ENCODE results near the gene PIM3. TPM values are rescaled to one million over a fixed set of nuclear protein-coding genes. Genes with fewer than 3 reads are reported as not detected.

The PIM3 gene
- total and polyA plus RNA-seq, 4 donors = 14.5 to 44.0 (median 28.1) TPM

DNA sequence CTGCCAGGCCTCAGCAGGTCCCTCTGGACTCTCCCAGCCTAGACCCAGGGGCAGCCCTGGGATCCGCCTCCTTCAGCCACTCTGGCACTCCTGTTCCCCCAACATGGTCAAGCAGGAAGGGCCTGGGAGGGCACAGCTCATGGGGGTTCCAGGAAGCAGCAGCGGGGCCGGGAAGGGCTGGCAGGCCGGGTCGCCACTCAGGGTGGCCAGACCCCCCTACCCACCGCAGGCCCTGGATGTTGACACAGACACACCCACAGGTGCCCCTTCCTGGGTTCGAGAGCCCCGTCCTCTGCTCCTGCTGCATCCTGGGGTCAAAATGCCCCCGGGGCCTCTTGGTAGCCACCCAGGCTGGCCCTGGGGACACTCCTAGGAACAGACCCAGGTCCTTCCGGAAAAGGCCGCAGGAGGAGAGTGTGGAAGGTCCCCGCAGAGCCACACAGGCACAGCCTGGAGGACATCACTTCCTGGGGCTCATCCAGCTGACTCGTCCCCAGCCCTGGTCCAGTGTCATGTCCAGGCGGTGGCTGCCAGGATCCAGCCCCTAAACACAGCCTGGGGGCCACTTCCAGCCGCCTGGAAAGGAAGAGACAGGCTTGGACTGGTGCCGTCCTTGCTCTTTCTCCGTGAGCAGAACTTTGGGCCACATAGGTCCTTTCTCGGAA is 6.8 kb upstream of the PIM3 start:
- WGBS = 56% methylated on average over 18 of the region's 18 CpGs

GRCh38 chr22:49954354-49954753 is 6.2 kb upstream of the PIM3 start:
- H3K27ac ChIP-seq (ENCODE audit: low read depth in 1 of 2, low read length in 2 of 2) = peak overlapping the region; percentile 49 to 67
- WGBS = 49% methylated on average over 8 of the region's 8 CpGs
- H3K9ac ChIP-seq (ENCODE audit: low read depth in 1 of 2, low read length in 2 of 2) = no peak overlapping the region
- TF ChIP-seq HNF4G (IDR thresholded peaks at IDR 0.05) (no peak), RAD21 (IDR thresholded peaks at IDR 0.05) (no peak), REST (IDR thresholded peaks at IDR 0.05) (no peak), CTCF (IDR thresholded peaks at IDR 0.05; ENCODE audit: low read depth, low read length, missing input control) (no peak), GABPA (IDR thresholded peaks at IDR 0.05 in 1 of 2, conservative IDR thresholded peaks at IDR 0.05 in 1 of 2) (no peak), EGR1 (IDR thresholded peaks at IDR 0.05; ENCODE audit: low read depth in 2 of 2) (no peak), HNF4A (conservative IDR thresholded peaks at IDR 0.05) (peak; percentile 16 to 41), RXRA (IDR thresholded peaks at IDR 0.05) (peak in 1 of 2 donors; percentile 59), SP1 (IDR thresholded peaks at IDR 0.05) (peak; percentile 30), YY1 (IDR thresholded peaks at IDR 0.05) (peak; percentile 40), JUND (IDR thresholded peaks at IDR 0.05) (no peak), FOXA2 (IDR thresholded peaks at IDR 0.05) (no peak), ATF3 (IDR thresholded peaks at IDR 0.05) (no peak)
- TF ChIP-seq, protein P1, sequence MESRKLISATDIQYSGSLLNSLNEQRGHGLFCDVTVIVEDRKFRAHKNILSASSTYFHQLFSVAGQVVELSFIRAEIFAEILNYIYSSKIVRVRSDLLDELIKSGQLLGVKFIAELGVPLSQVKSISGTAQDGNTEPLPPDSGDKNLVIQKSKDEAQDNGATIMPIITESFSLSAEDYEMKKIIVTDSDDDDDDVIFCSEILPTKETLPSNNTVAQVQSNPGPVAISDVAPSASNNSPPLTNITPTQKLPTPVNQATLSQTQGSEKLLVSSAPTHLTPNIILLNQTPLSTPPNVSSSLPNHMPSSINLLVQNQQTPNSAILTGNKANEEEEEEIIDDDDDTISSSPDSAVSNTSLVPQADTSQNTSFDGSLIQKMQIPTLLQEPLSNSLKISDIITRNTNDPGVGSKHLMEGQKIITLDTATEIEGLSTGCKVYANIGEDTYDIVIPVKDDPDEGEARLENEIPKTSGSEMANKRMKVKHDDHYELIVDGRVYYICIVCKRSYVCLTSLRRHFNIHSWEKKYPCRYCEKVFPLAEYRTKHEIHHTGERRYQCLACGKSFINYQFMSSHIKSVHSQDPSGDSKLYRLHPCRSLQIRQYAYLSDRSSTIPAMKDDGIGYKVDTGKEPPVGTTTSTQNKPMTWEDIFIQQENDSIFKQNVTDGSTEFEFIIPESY (IDR thresholded peaks at IDR 0.05) = no peak
- TF ChIP-seq, protein P2, sequence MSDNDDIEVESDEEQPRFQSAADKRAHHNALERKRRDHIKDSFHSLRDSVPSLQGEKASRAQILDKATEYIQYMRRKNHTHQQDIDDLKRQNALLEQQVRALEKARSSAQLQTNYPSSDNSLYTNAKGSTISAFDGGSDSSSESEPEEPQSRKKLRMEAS (IDR thresholded peaks at IDR 0.05) = no peak
- H3K4me1 ChIP-seq (ENCODE audit: control insufficient read depth in 4 of 4, insufficient read depth in 4 of 4, low read length in 3 of 4) = peaks cover 32 to 53% (median 50%) of the 10 kb centered on the region in 4 donors
- no peaks in the 10 kb centered on the region for H3K9me3 ChIP-seq (ENCODE audit: control insufficient read depth in 4 of 4, low read length in 3 of 4)
- DNase-seq (ENCODE audit: low spot score) = no peak
- H3K36me3 ChIP-seq (ENCODE audit: control insufficient read depth in 4 of 4, insufficient read depth in 3 of 4, low read depth in 1 of 4, low read length in 3 of 4) = no peaks in the 10 kb centered on the region
- H3K27me3 ChIP-seq (ENCODE audit: control insufficient read depth in 4 of 4, insufficient read depth in 4 of 4, low read length in 3 of 4) = no peaks in the 10 kb centered on the region
- H3K4me3 ChIP-seq (ENCODE audit: low read depth in 1 of 3, low read length in 3 of 3) = no peak overlapping the region

More for the DNA sequence above, 6.8 kb upstream of the PIM3 start:
- Histone ChIP-seq H3K36me3 (ENCODE audit: control insufficient read depth in 4 of 4, insufficient read depth in 3 of 4, low read depth in 1 of 4, low read length in 3 of 4) (no peaks in the 10 kb centered on the region), H3K4me1 (ENCODE audit: control insufficient read depth in 4 of 4, insufficient read depth in 4 of 4, low read length in 3 of 4) (peaks cover 29 to 56% (median 48%) of the 10 kb centered on the region in 4 donors), H3K9ac (ENCODE audit: low read depth in 1 of 2, low read length in 2 of 2) (no peak overlapping the region), H3K27ac (ENCODE audit: low read depth in 1 of 2, low read length in 2 of 2) (peak overlapping the region; percentile 49 to 67), H3K9me3 (ENCODE audit: control insufficient read depth in 4 of 4, low read length in 3 of 4) (no peaks in the 10 kb centered on the region), H3K4me3 (ENCODE audit: low read depth in 1 of 3, low read length in 3 of 3) (no peak overlapping the region), H3K27me3 (ENCODE audit: control insufficient read depth in 4 of 4, insufficient read depth in 4 of 4, low read length in 3 of 4) (no peaks in the 10 kb centered on the region)
- peak; percentile 37 for TF ChIP-seq NR2F2 (IDR thresholded peaks at IDR 0.05)
- TF ChIP-seq ATF3 (IDR thresholded peaks at IDR 0.05) = no peak
- TF ChIP-seq GABPA (IDR thresholded peaks at IDR 0.05 in 1 of 2, conservative IDR thresholded peaks at IDR 0.05 in 1 of 2) = peak in 1 of 2 donors; percentile 46
- DNase-seq (ENCODE audit: low spot score) = no peak
